Ectodermal cell (in vitro differentiated cells): ENCODE results near the gene GZF1.

Experiments used
- H3K27ac ChIP-seq: 2 replicates; pipeline ENCODE4 v1.7.0; 2013; ENCODE audit warnings: mild to moderate bottlenecking, low read depth, low read length; ENCODE audit not compliant: insufficient read depth, poor library complexity, severe bottlenecking
- H3K27me3 ChIP-seq: 2 replicates; pipeline ENCODE4 v1.7.0; 2013; ENCODE audit warnings: mild to moderate bottlenecking, low read length; ENCODE audit not compliant: insufficient read depth, control insufficient read depth, poor library complexity, severe bottlenecking
- H3K36me3 ChIP-seq: one replicate; pipeline ENCODE4 v1.7.0; 2013; ENCODE audit warnings: low read length; ENCODE audit not compliant: control insufficient read depth, insufficient read depth
- H3K4me1 ChIP-seq: one replicate; pipeline ENCODE4 v1.7.0; 2013; ENCODE audit warnings: low read length; ENCODE audit not compliant: control insufficient read depth, insufficient read depth
- H3K4me3 ChIP-seq: 2 replicates; pipeline ENCODE4 v1.7.0; 2013; ENCODE audit warnings: low read depth, low read length, control low read depth; ENCODE audit not compliant: insufficient read depth
- H3K9me3 ChIP-seq: 2 replicates; pipeline ENCODE4 v1.7.0; 2013; ENCODE audit warnings: mild to moderate bottlenecking, low read length, moderate library complexity; ENCODE audit not compliant: control insufficient read depth
- WGBS, 2 experiments: methylation state at CpG; one replicate each; pipeline ENCODE4 v1.1.7; 2013; ENCODE audit warnings: missing lambda C conversion rate in 2 of 2; 5-methylcytosine and 5-hydroxymethylcytosine counted together

The GZF1 gene

DNA sequence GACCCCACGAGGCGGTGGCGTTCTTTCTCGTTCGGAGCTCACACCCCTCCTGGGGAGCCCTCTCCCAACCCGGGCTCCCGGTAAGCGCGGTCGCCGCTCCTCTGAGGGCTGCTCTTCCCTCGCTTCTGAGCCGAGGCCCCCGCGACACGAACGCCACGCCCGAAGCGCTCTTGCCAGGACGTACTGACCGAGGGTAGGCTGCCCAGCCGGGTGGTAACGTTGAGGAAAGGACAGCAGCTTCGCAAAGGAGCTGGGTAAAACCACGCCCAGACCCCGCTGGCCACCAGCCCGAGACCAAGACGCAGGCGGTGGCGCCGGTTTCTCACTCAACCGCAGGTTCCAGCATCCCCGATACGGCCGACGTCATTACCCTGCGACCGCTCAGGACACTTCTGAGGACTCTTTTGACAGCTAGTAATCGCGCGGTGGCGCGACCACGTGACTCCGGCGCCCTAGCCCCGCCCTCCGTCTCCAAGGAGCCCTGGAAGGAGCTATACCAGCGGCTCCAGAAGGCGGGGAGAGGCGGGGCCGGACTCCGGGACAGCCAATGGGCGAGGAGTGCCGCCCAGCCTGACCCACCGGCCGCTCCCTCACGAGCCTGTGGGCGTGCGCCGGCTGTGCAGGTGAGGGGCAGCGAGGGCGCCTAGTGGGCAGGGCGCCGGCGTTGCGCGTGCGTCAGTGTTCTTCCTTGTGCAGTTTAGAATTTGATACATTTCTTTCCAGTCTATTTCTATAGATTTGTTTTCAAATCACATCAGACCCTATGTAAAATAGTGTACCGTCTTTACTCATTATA lies 4.0 kb upstream of the GZF1 start:
- WGBS, 2 experiments: 0% methylated on average over 71 of the region's 71 CpGs
- peak overlapping the region; percentile 53 for H3K4me3 ChIP-seq
- peaks cover 12% of the 10 kb centered on the region for H3K36me3 ChIP-seq
- H3K9me3 ChIP-seq: no peaks in the 10 kb centered on the region
- no peaks in the 10 kb centered on the region for H3K27me3 ChIP-seq
- peaks cover 8% of the 10 kb centered on the region for H3K4me1 ChIP-seq
- H3K27ac ChIP-seq: peak overlapping the region; percentile 88

GRCh38 chr20:23358563-23358906 lies 3.4 kb upstream of the GZF1 start:
- H3K9me3 ChIP-seq: no peaks in the 10 kb centered on the region
- no peaks in the 10 kb centered on the region for H3K27me3 ChIP-seq
- H3K4me3 ChIP-seq: peak overlapping the region; percentile 11
- peaks cover 12% of the 10 kb centered on the region for H3K36me3 ChIP-seq
- H3K4me1 ChIP-seq: peaks cover 8% of the 10 kb centered on the region
- 79 to 81% methylated on average over 6 of the region's 6 CpGs for WGBS, 2 experiments
- no peak overlapping the region for H3K27ac ChIP-seq

DNA sequence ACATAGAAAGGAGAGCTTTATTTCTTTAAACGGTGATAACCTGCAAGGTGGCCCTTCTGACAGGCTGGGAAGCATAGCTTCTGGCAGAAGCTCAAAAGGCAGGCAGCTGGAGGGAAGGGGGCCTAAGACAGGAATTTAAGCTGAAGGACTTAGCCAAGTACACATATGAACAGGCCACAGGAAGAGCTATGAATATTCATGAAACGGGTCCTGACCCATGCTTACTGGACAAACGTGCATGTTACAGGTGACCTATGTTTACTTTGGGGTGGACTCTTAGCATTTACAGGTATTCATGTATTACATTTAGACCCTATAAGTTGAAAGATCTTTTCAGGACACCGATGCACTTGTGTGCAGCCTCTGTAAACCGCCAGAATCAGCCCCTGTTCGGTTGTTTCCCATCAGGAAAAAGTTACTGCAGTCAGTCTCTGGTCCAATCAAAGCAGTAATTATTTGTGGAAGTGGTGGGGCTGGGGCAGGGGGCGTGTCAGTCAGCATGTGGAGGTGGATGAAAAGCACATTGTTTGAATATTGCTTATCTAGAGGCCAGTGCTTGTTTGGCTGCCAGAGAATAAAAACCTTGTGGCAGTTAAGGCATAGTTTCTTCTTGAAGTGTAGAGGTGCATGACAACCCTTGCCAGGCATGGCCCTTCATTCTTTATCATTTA lies 2.9 kb upstream of the GZF1 start:
- no peaks in the 10 kb centered on the region for H3K9me3 ChIP-seq
- WGBS, 2 experiments: 83 to 84% methylated on average over 7 of the region's 7 CpGs
- H3K36me3 ChIP-seq: peaks cover 12% of the 10 kb centered on the region
- no peak overlapping the region for H3K4me3 ChIP-seq
- H3K27ac ChIP-seq: no peak overlapping the region
- peaks cover 8% of the 10 kb centered on the region for H3K4me1 ChIP-seq
- no peaks in the 10 kb centered on the region for H3K27me3 ChIP-seq

DNA sequence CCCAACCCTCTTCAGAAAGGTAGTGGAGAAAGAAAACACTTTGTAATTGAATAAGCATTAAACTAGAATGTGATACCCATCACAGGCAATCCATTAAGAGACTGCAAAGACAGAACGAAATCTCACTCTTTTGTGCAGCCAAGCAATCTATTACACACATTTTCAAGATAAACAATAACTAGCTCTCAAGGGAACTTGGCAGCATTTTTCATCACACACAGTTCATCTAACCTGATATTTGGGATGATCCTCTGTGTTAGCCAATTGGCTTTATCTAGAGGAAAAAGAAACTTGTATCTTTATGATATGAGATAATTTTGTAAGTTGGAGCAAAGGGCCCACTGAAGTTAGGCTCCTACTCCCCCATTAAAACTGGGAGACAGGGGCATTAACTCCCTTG lies 1.5 kb upstream of the GZF1 start:
- H3K4me3 ChIP-seq: no peak overlapping the region
- peaks cover under 1% of the 10 kb centered on the region for H3K36me3 ChIP-seq
- H3K9me3 ChIP-seq: no peaks in the 10 kb centered on the region
- H3K27ac ChIP-seq: no peak overlapping the region
- H3K4me1 ChIP-seq: peaks cover 8% of the 10 kb centered on the region
- WGBS, 2 experiments: 79 to 87% methylated on average over 1 of the region's 1 CpG
- no peaks in the 10 kb centered on the region for H3K27me3 ChIP-seq

DNA sequence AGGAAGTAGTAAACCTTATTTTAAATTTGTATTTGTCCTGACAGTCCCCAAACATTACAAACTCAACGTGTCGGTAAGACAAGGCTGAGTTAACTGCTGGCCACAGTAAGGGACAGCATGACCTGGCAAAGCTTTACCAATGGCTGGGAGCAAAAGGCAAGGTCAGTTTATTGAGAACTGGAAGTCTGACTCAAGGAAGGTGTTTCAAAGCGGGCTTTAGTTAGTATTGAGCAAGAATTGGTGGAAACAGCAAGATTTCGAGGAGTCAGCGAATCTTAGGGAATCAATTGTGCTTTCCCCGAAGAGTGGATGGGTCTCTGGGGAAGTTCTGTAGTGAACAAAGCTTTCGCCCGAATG lies 885 bp upstream of the GZF1 start:
- H3K36me3 ChIP-seq: no peaks in the 10 kb centered on the region
- no peaks in the 10 kb centered on the region for H3K9me3 ChIP-seq
- H3K27me3 ChIP-seq: no peaks in the 10 kb centered on the region
- 15 to 16% methylated on average over 8 of the region's 8 CpGs for WGBS, 2 experiments
- H3K4me1 ChIP-seq: peaks cover 8% of the 10 kb centered on the region
- H3K27ac ChIP-seq: peak overlapping the region; percentile 93
- H3K4me3 ChIP-seq: peak overlapping the region; percentile 89

GRCh38 chr20:23362392-23363256 lies 642 bp downstream of the GZF1 start:
- Histone ChIP-seq H3K4me1 (peaks cover 5% of the 10 kb centered on the region), H3K4me3 (peak overlapping the region; percentile 79), H3K27me3 (no peaks in the 10 kb centered on the region), H3K36me3 (no peaks in the 10 kb centered on the region), H3K27ac (peak overlapping the region; percentile 97), H3K9me3 (no peaks in the 10 kb centered on the region)
- 7% methylated on average over 50 of the region's 50 CpGs for WGBS, 2 experiments

GRCh38 chr20:23363257-23363649 lies 1.3 kb downstream of the GZF1 start:
- WGBS, 2 experiments: 92 to 93% methylated on average over 4 of the region's 4 CpGs
- H3K4me1 ChIP-seq: peaks cover 5% of the 10 kb centered on the region
- H3K36me3 ChIP-seq: no peaks in the 10 kb centered on the region
- peak overlapping the region; percentile 79 for H3K4me3 ChIP-seq
- H3K9me3 ChIP-seq: no peaks in the 10 kb centered on the region
- no peak overlapping the region for H3K27ac ChIP-seq
- no peaks in the 10 kb centered on the region for H3K27me3 ChIP-seq

- Histone ChIP-seq H3K9me3 (no peaks in the 10 kb centered on the region), H3K4me3 (no peak overlapping the region), H3K4me1 (peaks cover 5% of the 10 kb centered on the region), H3K27me3 (no peaks in the 10 kb centered on the region), H3K36me3 (peaks cover 21% of the 10 kb centered on the region), H3K27ac (no peak overlapping the region)
- whole genome bisulfite sequencing, 2 experiments: 95 to 96% methylated on average over 65 of the region's 65 CpGs
Observed at GRCh38 chr20:23365390-23366165, 3.6 kb downstream of the GZF1 start.

DNA sequence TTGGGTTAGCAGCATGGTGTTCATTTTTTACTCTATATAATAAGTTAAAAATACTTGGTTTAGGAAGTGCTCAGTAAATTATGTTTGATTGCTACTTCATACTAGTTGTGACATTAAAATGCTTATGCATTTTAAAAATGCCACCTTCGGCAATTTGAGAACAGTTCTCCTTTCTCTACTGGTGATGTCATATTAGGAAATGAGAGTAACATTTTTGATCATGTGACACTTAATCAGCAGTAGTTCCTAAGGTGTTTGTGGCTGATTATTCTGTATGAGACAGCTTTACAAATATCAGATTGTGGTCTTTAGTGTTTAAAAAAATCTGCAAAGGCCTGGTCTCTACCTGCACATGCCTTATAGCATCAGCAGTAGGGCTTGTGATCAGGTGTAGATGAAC lies 4.4 kb downstream of the GZF1 start:
- Histone ChIP-seq H3K9me3 (no peaks in the 10 kb centered on the region), H3K36me3 (peaks cover 28% of the 10 kb centered on the region), H3K4me3 (no peak overlapping the region), H3K27ac (no peak overlapping the region), H3K27me3 (no peaks in the 10 kb centered on the region), H3K4me1 (no peaks in the 10 kb centered on the region)
- WGBS, 2 experiments: 96 to 100% methylated on average over 1 of the region's 1 CpG
